ENCODE measurements around the gene MLIP. TPM values are rescaled to one million over a fixed set of nuclear protein-coding genes. Genes with fewer than 3 reads are reported as not detected.

Gene MLIP
- total RNA-seq, 4 donors from 2014 or later, result 182 to 383 (median 296) TPM

GRCh38 chr6:54099225-54099624 is 12.0 kb upstream of the MLIP start:
- whole genome bisulfite sequencing, 2 donors, result 51 to 55% methylated on average over 3 of the region's 3 CpGs
- Histone ChIP-seq H3K4me3 (peak overlapping the region in 1 of 4 donors; percentile 25), H3K4me1 (no peaks in the 10 kb centered on the region), H3K27me3 (no peaks in the 10 kb centered on the region), H3K9me3 (no peaks in the 10 kb centered on the region), H3K27ac (peak overlapping the region in 1 of 4 donors; percentile 3), H3K36me3 (no peaks in the 10 kb centered on the region)
- no peak for DNase-seq (ENCODE audit: low spot score in 2 of 2)
- TF ChIP-seq CTCF (IDR thresholded peaks at IDR 0.05), result no peak

GRCh38 chr6:54100411-54101006 is 10.7 kb upstream of the MLIP start:
- Histone ChIP-seq H3K27me3 (no peaks in the 10 kb centered on the region), H3K4me1 (no peaks in the 10 kb centered on the region), H3K9me3 (no peaks in the 10 kb centered on the region), H3K36me3 (no peaks in the 10 kb centered on the region), H3K4me3 (peak overlapping the region in 1 of 4 donors; percentile 25), H3K27ac (peak overlapping the region in 1 of 4 donors; percentile 7)
- DNase-seq (ENCODE audit: low spot score in 2 of 2), result no peak
- 66 to 78% methylated on average over 1 of the region's 1 CpG for WGBS, 2 donors
- TF ChIP-seq EP300 (IDR thresholded peaks at IDR 0.05) (no peak), CTCF (IDR thresholded peaks at IDR 0.05) (no peak), POLR2A (IDR thresholded peaks at IDR 0.05) (no peak)

GRCh38 chr6:54102238-54102637 is 9.0 kb upstream of the MLIP start:
- TF ChIP-seq POLR2A (IDR thresholded peaks at IDR 0.05) (no peak), CTCF (IDR thresholded peaks at IDR 0.05) (no peak)
- 45 to 50% methylated on average over 1 of the region's 1 CpG for WGBS, 2 donors
- no peak for DNase-seq (ENCODE audit: low spot score in 2 of 2)
- Histone ChIP-seq H3K4me1 (peaks cover 0 to 5% (median 0%) of the 10 kb centered on the region in 4 donors), H3K9me3 (no peaks in the 10 kb centered on the region), H3K27ac (no peak overlapping the region), H3K36me3 (no peaks in the 10 kb centered on the region), H3K4me3 (peak overlapping the region in 1 of 4 donors; percentile 34), H3K27me3 (no peaks in the 10 kb centered on the region)

GRCh38 chr6:54103497-54103896 is 7.7 kb upstream of the MLIP start:
- no peak for TF ChIP-seq CTCF (IDR thresholded peaks at IDR 0.05)
- no peak for TF ChIP-seq EP300 (IDR thresholded peaks at IDR 0.05)
- TF ChIP-seq POLR2A (IDR thresholded peaks at IDR 0.05), result no peak
- no peak overlapping the region for H3K27ac ChIP-seq
- no peaks in the 10 kb centered on the region for H3K9me3 ChIP-seq
- peaks cover 0 to 18% (median 0%) of the 10 kb centered on the region in 4 donors for H3K4me1 ChIP-seq
- H3K4me3 ChIP-seq, result peak overlapping the region in 2 of 4 donors; percentile 14 to 34
- H3K36me3 ChIP-seq, result no peaks in the 10 kb centered on the region
- 73 to 74% methylated on average over 3 of the region's 3 CpGs for WGBS, 2 donors
- no peaks in the 10 kb centered on the region for H3K27me3 ChIP-seq
- no peak for DNase-seq (ENCODE audit: low spot score in 2 of 2)

- Histone ChIP-seq H3K27me3 (no peaks in the 10 kb centered on the region), H3K27ac (no peak overlapping the region), H3K36me3 (no peaks in the 10 kb centered on the region), H3K9me3 (no peaks in the 10 kb centered on the region), H3K4me1 (peaks cover 0 to 21% (median under 1%) of the 10 kb centered on the region in 4 donors), H3K4me3 (no peak overlapping the region)
- TF ChIP-seq EP300 (IDR thresholded peaks at IDR 0.05), result no peak
- no peak for TF ChIP-seq CTCF (IDR thresholded peaks at IDR 0.05)
- no peak for TF ChIP-seq POLR2A (IDR thresholded peaks at IDR 0.05)
- no peak for DNase-seq (ENCODE audit: low spot score in 2 of 2)
Measured at GRCh38 chr6:54106727-54107126, 4.5 kb upstream of the MLIP start.
